HepG2 (cell line): ENCODE results near the gene SLC38A3. TPM values are rescaled to one million over a fixed set of nuclear protein-coding genes. Genes with fewer than 3 reads are reported as not detected.

Source experiments
- ATF7 ChIP-seq, 2 experiments: fragments of 450-650 bp in 1 of 2; sonication (generic) in 1 of 2; formaldehyde crosslinking in 1 of 2; IDR thresholded peaks; 2 replicates each; pipeline versions ENCODE4 v1.4.0 to v1.6.1; 2016 to 2020; ENCODE audit warnings: antibody characterized with exemption in 1 of 2, mild to moderate bottlenecking in 1 of 2, missing genetic modification reagents in 1 of 2
- GATAD1 ChIP-seq: IDR thresholded peaks from 2 replicates; pipeline ENCODE4 v1.6.1; 2016; ENCODE audit warnings: missing genetic modification reagents, missing compliant biosample characterization
- HOXA9 ChIP-seq: sonication (generic); formaldehyde crosslinking; IDR thresholded peaks from 2 replicates; pipeline ENCODE4 v1.8.1; 2022; ENCODE audit warnings: missing genetic modification reagents, mild to moderate bottlenecking, moderate library complexity, borderline replicate concordance
- KDM3A ChIP-seq: IDR thresholded peaks from 2 replicates; pipeline ENCODE4 v1.6.1; 2018; ENCODE audit warnings: low read depth, missing compliant biosample characterization
- KDM5A ChIP-seq: fragments of 200-600 bp; sonication (generic); IDR thresholded peaks from 2 replicates; pipeline ENCODE4 v1.7.0; 2018; ENCODE audit warnings: antibody characterized with exemption, mild to moderate bottlenecking, low read length, borderline replicate concordance
- KLF9 ChIP-seq: IDR thresholded peaks from 2 replicates; pipeline ENCODE4 v1.6.1; 2016; ENCODE audit warnings: low read depth
- MBD4 ChIP-seq: IDR thresholded peaks from 2 replicates; pipeline ENCODE4 v1.6.1; 2012; ENCODE audit warnings: low read length, inconsistent platforms, borderline replicate concordance
- MYC ChIP-seq: sonication (generic); formaldehyde crosslinking; IDR thresholded peaks from 2 replicates; pipeline ENCODE4 v1.9.0; 2021; ENCODE audit warnings: missing genetic modification reagents, borderline replicate concordance
- PRDM15 ChIP-seq: sonication (generic); formaldehyde crosslinking; IDR thresholded peaks from 2 replicates; pipeline ENCODE4 v1.4.0; 2020; ENCODE audit warnings: missing genetic modification reagents
- RBFOX2 ChIP-seq: fragments of 200-400 bp; formaldehyde crosslinking; IDR thresholded peaks from 2 replicates; pipeline ENCODE4 v1.6.1; 2017; ENCODE audit warnings: low read depth, mild to moderate bottlenecking, low read length
- RFX1 ChIP-seq: fragments of 450-650 bp; IDR thresholded peaks from 2 replicates; pipeline ENCODE4 v1.6.1; 2017
- SIX4 ChIP-seq: sonication (generic); formaldehyde crosslinking; IDR thresholded peaks from 2 replicates; pipeline ENCODE4 v1.4.0; 2020; ENCODE audit warnings: missing genetic modification reagents
- SKIL ChIP-seq: sonication (generic); formaldehyde crosslinking; IDR thresholded peaks from 2 replicates; pipeline ENCODE4 v1.8.0; 2022; ENCODE audit warnings: missing genetic modification reagents, mild to moderate bottlenecking, moderate library complexity, borderline replicate concordance
- SMC3 ChIP-seq: IDR thresholded peaks from 2 replicates; pipeline ENCODE4 v1.6.1; 2011; ENCODE audit warnings: low read length, improper control_type of control experiment
- SOX6 ChIP-seq, 2 experiments: fragments of 450-650 bp in 1 of 2; sonication (generic) in 1 of 2; formaldehyde crosslinking in 1 of 2; IDR thresholded peaks; 2 replicates each; pipeline versions ENCODE4 v1.4.0 to v1.6.1; 2017 to 2020; ENCODE audit warnings: antibody characterized with exemption in 1 of 2, mild to moderate bottlenecking in 1 of 2, missing genetic modification reagents in 1 of 2
- ZNF253 ChIP-seq: sonication (generic); formaldehyde crosslinking; IDR thresholded peaks from 2 replicates; pipeline ENCODE4 v1.8.0; 2022; ENCODE audit warnings: mild to moderate bottlenecking, missing genetic modification reagents, borderline replicate concordance
- polyA plus RNA-seq, 8 experiments: library from polyadenylated mRNA; depleted of rRNA in 3 of 8; stranded (reverse) in 7 of 8; unstranded in 1 of 8; fragments of >200 nt; fragmentation: Illumina TruSeq in 4 of 8; extraction: Trizol in 4 of 8; gene quantifications; 2 replicates each; pipeline versions ENCODE4 v1.2.1 to v1.2.3, GENCODE V29; 2011 to 2016; ENCODE audit warnings: low read depth in 4 of 8, missing spikeins in 1 of 8, mixed read lengths in 1 of 8; ENCODE audit not compliant: insufficient read depth in 1 of 8
- total RNA-seq, 5 experiments: library from RNA; depleted of rRNA; stranded (reverse); fragments of >200 nt; fragmentation: Illumina TruSeq; extraction: Trizol; gene quantifications; 2 replicates each; pipeline ENCODE4 v1.2.3, GENCODE V29; 2016; ENCODE audit warnings: low read depth in 1 of 5
- TF ChIP-seq, protein P1 (sequence below): sonication (generic); formaldehyde crosslinking; IDR thresholded peaks from 2 replicates; pipeline ENCODE4 v1.5.0; 2020; ENCODE audit warnings: missing genetic modification reagents
- TF ChIP-seq, protein P2 (sequence below): sonication (generic); formaldehyde crosslinking; IDR thresholded peaks from 2 replicates; pipeline ENCODE4 v1.4.0; 2020; ENCODE audit warnings: mild to moderate bottlenecking, missing genetic modification reagents

The SLC38A3 gene
- total and polyA plus RNA-seq, 2 of the 13 experiments (the other 11 are each of a cell fraction or from before 2014, with no cell fraction given): 29.8 to 164 TPM

- TF ChIP-seq PRDM15 (CRISPR knock-in tag) (0 out of 2 replicates have a peak, but pooled peaks have one; percentile 36), RFX1 (no peak), KDM3A (no peak), SIX4 (0 out of 2 replicates have a peak, but pooled peaks have one; percentile 21), GATAD1 (no peak), MBD4 (no peak), ZNF253 (no peak), ATF7 (IDR thresholded peaks at IDR 0.05) (peak; percentile 61), ATF7 (CRISPR knock-in tag; IDR thresholded peaks at IDR 0.05) (peak; percentile 96), RBFOX2 (peak; percentile 10; the same call in 1 of the 2 replicates), SKIL (CRISPR knock-in tag) (peak; percentile 41; the same call in 1 of the 2 replicates), SMC3 (no peak), SOX6 (IDR thresholded peaks at IDR 0.05) (no peak), SOX6 (CRISPR knock-in tag; IDR thresholded peaks at IDR 0.05) (peak; percentile 63), KDM5A (no peak), KLF9 (CRISPR knock-in tag) (0 out of 2 replicates have a peak, but pooled peaks have one; percentile 34), HOXA9 (no peak), MYC (CRISPR knock-in tag) (peak; percentile 29; the same call in 1 of the 2 replicates)
- TF ChIP-seq, protein P1, sequence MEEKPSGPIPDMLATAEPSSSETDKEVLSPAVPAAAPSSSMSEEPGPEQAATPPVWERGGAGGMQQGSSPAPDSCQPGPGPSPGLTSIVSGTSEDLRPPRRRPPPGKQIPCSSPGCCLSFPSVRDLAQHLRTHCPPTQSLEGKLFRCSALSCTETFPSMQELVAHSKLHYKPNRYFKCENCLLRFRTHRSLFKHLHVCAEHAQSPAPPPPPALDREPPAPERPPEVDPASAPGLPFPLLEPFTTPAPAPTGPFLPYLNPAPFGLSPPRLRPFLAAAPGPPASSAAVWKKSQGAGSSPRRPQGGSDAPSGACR (CRISPR knock-in tag): no peak
- TF ChIP-seq, protein P2, sequence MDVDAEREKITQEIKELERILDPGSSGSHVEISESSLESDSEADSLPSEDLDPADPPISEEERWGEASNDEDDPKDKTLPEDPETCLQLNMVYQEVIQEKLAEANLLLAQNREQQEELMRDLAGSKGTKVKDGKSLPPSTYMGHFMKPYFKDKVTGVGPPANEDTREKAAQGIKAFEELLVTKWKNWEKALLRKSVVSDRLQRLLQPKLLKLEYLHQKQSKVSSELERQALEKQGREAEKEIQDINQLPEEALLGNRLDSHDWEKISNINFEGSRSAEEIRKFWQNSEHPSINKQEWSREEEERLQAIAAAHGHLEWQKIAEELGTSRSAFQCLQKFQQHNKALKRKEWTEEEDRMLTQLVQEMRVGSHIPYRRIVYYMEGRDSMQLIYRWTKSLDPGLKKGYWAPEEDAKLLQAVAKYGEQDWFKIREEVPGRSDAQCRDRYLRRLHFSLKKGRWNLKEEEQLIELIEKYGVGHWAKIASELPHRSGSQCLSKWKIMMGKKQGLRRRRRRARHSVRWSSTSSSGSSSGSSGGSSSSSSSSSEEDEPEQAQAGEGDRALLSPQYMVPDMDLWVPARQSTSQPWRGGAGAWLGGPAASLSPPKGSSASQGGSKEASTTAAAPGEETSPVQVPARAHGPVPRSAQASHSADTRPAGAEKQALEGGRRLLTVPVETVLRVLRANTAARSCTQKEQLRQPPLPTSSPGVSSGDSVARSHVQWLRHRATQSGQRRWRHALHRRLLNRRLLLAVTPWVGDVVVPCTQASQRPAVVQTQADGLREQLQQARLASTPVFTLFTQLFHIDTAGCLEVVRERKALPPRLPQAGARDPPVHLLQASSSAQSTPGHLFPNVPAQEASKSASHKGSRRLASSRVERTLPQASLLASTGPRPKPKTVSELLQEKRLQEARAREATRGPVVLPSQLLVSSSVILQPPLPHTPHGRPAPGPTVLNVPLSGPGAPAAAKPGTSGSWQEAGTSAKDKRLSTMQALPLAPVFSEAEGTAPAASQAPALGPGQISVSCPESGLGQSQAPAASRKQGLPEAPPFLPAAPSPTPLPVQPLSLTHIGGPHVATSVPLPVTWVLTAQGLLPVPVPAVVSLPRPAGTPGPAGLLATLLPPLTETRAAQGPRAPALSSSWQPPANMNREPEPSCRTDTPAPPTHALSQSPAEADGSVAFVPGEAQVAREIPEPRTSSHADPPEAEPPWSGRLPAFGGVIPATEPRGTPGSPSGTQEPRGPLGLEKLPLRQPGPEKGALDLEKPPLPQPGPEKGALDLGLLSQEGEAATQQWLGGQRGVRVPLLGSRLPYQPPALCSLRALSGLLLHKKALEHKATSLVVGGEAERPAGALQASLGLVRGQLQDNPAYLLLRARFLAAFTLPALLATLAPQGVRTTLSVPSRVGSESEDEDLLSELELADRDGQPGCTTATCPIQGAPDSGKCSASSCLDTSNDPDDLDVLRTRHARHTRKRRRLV (CRISPR knock-in tag): peak; percentile 47; the same call in 1 of the 2 replicates
Observed at GRCh38 chr3:50264383-50264963, 59.4 kb downstream of the SLC38A3 start (continued).
